HL-60 (cell line): Measurements from ENCODE around the gene ALK.
"Not testable (repeated sequence)": the region's sequence is repeated elsewhere in the genome, so short reads cannot be mapped to it uniquely, and the experiment has no call there.

Experiments used
- DNase-seq, 2 experiments: peaks; one replicate each; pipeline ENCODE4 v3.0.0-alpha.2; 2010 to 2020; ENCODE audit warnings: low read depth in 1 of 2, low spot score in 1 of 2
- H3K27ac ChIP-seq: fragments of 250-450 bp; sonication (Bioruptor Pico); replicated peaks from 2 replicates; pipeline ENCODE4 v1.5.1; 2020; ENCODE audit warnings: mild to moderate bottlenecking, moderate library complexity
- H3K27me3 ChIP-seq: fragments of 250-450 bp; sonication (Bioruptor Pico); 2 replicates; pipeline ENCODE4 v1.5.1; 2021; ENCODE audit warnings: mild to moderate bottlenecking, moderate library complexity; ENCODE audit not compliant: insufficient read depth, poor library complexity, severe bottlenecking
- H3K4me3 ChIP-seq: replicated peaks from 2 replicates; pipeline ENCODE4 v1.5.1; 2011; ENCODE audit warnings: mild to moderate bottlenecking, control low read depth, low read length; ENCODE audit not compliant: insufficient read depth
- CTCF ChIP-seq: IDR thresholded peaks from one replicate; pipeline ENCODE4 v1.5.1; 2011; ENCODE audit warnings: low read length, control low read depth, inconsistent platforms; ENCODE audit not compliant: insufficient read depth
- GABPA ChIP-seq: IDR thresholded peaks from 2 replicates; pipeline ENCODE4 v1.6.1; 2012; ENCODE audit warnings: low read depth
- POLR2AphosphoS5 ChIP-seq: IDR thresholded peaks from 2 replicates; pipeline ENCODE4 v1.6.1; 2012; ENCODE audit warnings: low read depth
- SPI1 ChIP-seq: IDR thresholded peaks from 2 replicates; pipeline ENCODE4 v1.6.1; 2012; ENCODE audit warnings: low read depth, mild to moderate bottlenecking, borderline replicate concordance
- TF ChIP-seq, protein P1 (sequence below): IDR thresholded peaks from 2 replicates; pipeline ENCODE4 v1.6.1; 2012; ENCODE audit warnings: low read depth; ENCODE audit not compliant: insufficient replicate concordance

ALK gene

GRCh38 chr2:29247336-29247914, 674.0 kb downstream of the ALK start:
- TF ChIP-seq GABPA (no peak), CTCF (no peak), POLR2AphosphoS5 (no peak), SPI1 (no peak)
- TF ChIP-seq, protein P1, sequence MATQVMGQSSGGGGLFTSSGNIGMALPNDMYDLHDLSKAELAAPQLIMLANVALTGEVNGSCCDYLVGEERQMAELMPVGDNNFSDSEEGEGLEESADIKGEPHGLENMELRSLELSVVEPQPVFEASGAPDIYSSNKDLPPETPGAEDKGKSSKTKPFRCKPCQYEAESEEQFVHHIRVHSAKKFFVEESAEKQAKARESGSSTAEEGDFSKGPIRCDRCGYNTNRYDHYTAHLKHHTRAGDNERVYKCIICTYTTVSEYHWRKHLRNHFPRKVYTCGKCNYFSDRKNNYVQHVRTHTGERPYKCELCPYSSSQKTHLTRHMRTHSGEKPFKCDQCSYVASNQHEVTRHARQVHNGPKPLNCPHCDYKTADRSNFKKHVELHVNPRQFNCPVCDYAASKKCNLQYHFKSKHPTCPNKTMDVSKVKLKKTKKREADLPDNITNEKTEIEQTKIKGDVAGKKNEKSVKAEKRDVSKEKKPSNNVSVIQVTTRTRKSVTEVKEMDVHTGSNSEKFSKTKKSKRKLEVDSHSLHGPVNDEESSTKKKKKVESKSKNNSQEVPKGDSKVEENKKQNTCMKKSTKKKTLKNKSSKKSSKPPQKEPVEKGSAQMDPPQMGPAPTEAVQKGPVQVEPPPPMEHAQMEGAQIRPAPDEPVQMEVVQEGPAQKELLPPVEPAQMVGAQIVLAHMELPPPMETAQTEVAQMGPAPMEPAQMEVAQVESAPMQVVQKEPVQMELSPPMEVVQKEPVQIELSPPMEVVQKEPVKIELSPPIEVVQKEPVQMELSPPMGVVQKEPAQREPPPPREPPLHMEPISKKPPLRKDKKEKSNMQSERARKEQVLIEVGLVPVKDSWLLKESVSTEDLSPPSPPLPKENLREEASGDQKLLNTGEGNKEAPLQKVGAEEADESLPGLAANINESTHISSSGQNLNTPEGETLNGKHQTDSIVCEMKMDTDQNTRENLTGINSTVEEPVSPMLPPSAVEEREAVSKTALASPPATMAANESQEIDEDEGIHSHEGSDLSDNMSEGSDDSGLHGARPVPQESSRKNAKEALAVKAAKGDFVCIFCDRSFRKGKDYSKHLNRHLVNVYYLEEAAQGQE = no peak

DNA sequence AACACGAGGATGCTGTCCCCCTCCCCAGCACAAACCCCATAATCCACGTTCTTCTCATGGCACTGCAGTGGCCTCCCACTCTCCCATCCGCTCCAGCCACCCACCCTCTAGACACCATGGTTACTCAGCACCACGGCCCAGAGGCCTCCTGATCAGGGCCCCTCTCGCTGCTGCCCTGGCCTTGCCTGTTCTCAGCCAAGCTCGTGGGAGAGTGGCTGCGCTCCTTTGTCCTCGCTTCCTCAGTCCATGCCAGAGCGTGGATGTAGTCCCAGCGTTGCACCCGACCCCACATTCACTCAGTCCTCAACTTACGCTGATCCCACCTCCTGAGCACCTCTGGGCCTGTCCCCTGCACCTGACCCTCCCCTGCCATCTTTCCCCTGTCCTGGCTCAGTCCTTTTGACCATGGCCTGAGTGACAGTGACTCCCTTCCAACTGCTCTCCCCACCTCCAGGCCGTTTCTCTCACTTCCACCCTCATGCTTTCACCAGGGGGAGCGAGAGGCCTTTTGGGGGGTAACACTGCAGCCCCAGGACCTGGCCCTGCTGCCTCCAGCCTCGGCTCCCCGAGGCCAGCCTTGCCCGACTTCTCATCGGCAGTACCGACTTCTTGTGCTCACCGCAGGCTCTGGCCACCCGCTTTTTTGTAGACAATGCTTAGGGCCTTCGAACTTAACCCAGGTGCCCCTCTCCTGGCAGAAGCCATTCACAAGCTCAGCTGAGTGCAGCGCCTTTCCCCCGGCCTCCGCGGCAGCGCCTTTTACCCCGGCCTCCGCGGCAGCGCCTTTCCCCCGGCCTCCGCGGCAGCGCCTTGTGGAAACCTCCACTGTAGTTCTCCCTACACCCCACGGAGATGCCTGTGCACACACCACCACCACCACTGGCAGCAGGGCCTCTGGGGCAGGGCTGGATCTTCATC, 674.7 kb downstream of the ALK start:
- DNase-seq = no peak
- TF ChIP-seq GABPA (no peak), POLR2AphosphoS5 (no peak), SPI1 (no peak), CTCF (no peak)
- TF ChIP-seq, protein P1 = no peak
- H3K4me3 ChIP-seq = no peak overlapping the region
- no peak overlapping the region for H3K27ac ChIP-seq
- H3K27me3 ChIP-seq = no peaks in the 10 kb centered on the region

More at GRCh38 chr2:29247336-29247914, 674.0 kb downstream of the ALK start:
- no peak overlapping the region for H3K4me3 ChIP-seq
- no peak overlapping the region for H3K27ac ChIP-seq
- no peak for DNase-seq
- H3K27me3 ChIP-seq = no peaks in the 10 kb centered on the region

DNA sequence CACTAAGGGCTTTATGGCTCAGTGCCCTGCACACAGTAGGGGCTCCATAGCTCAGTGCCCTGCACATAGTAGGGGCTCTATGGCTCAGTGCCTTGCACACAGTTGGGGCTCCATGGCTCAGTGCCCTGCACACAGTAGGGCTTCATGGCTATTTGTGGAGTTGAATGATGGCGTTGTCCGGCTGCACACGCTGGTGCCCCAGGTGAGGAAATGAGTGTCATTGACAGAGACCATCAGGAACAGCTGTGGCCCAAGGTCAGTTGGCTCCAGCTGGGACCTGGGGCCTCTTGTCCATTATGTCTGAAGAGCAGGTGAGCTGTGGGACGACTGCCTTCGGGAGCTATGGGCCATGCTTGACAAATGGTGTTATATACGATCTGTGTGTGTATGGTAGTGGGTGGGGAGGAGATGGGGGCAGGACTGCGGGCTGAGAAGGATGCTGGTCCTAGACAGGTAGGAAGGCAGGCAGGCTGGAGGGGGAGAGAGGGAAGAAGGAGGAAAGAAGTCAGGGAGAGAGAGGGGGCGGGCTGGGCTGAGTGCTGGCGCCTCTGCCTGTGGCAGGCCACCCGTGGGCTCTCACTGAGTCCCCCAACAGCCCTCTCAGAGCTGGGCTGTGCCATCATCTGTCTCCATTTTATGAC, 675.5 kb downstream of the ALK start:
- no peak overlapping the region for H3K27ac ChIP-seq
- no peaks in the 10 kb centered on the region for H3K27me3 ChIP-seq
- DNase-seq = no peak
- TF ChIP-seq, protein P1 = no peak
- TF ChIP-seq SPI1 = no peak
- TF ChIP-seq POLR2AphosphoS5 = no peak
- TF ChIP-seq GABPA = no peak
- TF ChIP-seq CTCF = no peak
- no peak overlapping the region for H3K4me3 ChIP-seq

GRCh38 chr2:29245035-29245741, 676.2 kb downstream of the ALK start:
- H3K27me3 ChIP-seq, DNase-seq, H3K4me3 ChIP-seq, H3K27ac ChIP-seq: not testable (repeated sequence)
